ENCODE results near the gene GPR137.

GRCh38 chr11:64320556-64320955 lies 34.9 kb downstream of the GPR137 start:
- TF ChIP-seq MYC (IDR thresholded peaks at IDR 0.05; ENCODE audit: low read depth, low read length) (no peak), MYC (CRISPR knock-in tag; IDR thresholded peaks at IDR 0.05; ENCODE audit: borderline replicate concordance, low read depth) (no peak), ATF3 (IDR thresholded peaks at IDR 0.05) (no peak), ATF3 (CRISPR knock-in tag; conservative IDR thresholded peaks at IDR 0.05) (no peak), RAD21 (CRISPR knock-in tag; conservative IDR thresholded peaks at IDR 0.05 in 1 of 2, IDR thresholded peaks at IDR 0.05 in 1 of 2) (no peak), ZNF324 (CRISPR knock-in tag; IDR thresholded peaks at IDR 0.05) (no peak), MAFK (IDR thresholded peaks at IDR 0.05; ENCODE audit: low read length) (no peak), TEAD1 (CRISPR knock-in tag; IDR thresholded peaks at IDR 0.05) (no peak), TCF7L2 (IDR thresholded peaks at IDR 0.05; ENCODE audit: low read depth, low read length) (no peak)
